DND-41 (cell line): ENCODE data around the gene BEST2.
A peak's percentile ranks its signal among the peaks of the same experiment; 100 is the strongest.

Experiments used
- ATAC-seq: fragments of 200-7000 bp; cut with Tn5 transposase; 3 replicates; pipeline ENCODE4 v1.9.1; 2021; ENCODE audit warnings: low read depth; ENCODE audit not compliant: insufficient read depth
- DNase-seq: peaks from one replicate; pipeline ENCODE4 v3.0.0-alpha.2; 2020
- H2AFZ ChIP-seq: 2 replicates; pipeline ENCODE4 v1.6.0; 2012; ENCODE audit warnings: low read depth, low read length
- H3K27ac ChIP-seq: 2 replicates; pipeline ENCODE4 v1.5.1; 2012; ENCODE audit warnings: low read length, inconsistent platforms
- H3K27me3 ChIP-seq: fragments of 200-600 bp; sonication (generic); 2 replicates; pipeline ENCODE4 v1.6.0; 2012; ENCODE audit warnings: low read length, mild to moderate bottlenecking, inconsistent platforms; ENCODE audit not compliant: insufficient read depth, poor library complexity
- H3K36me3 ChIP-seq: 2 replicates; pipeline ENCODE4 v1.5.1; 2012; ENCODE audit warnings: low read length, inconsistent platforms; ENCODE audit not compliant: insufficient read depth
- H3K4me1 ChIP-seq: 2 replicates; pipeline ENCODE4 v1.5.1; 2012; ENCODE audit warnings: mild to moderate bottlenecking, low read length; ENCODE audit not compliant: insufficient read depth
- H3K4me2 ChIP-seq: 2 replicates; pipeline ENCODE4 v1.6.0; 2012; ENCODE audit warnings: mild to moderate bottlenecking, moderate library complexity, low read length, inconsistent platforms; ENCODE audit not compliant: insufficient read depth
- H3K4me3 ChIP-seq, 2 experiments: fragments of 200-600 bp in 1 of 2; shearing (Covaris generic) in 1 of 2; 2 replicates each; pipeline ENCODE4 v1.5.1; 2012 to 2016; ENCODE audit warnings: inconsistent platforms in 2 of 2, low read length in 2 of 2, mild to moderate bottlenecking in 2 of 2, low read depth in 1 of 2, moderate library complexity in 1 of 2
- H3K79me2 ChIP-seq: 2 replicates; pipeline ENCODE4 v1.6.0; 2012; ENCODE audit warnings: low read length, inconsistent platforms; ENCODE audit not compliant: insufficient read depth
- H3K9ac ChIP-seq: 2 replicates; pipeline ENCODE4 v1.6.0; 2012; ENCODE audit warnings: low read depth, mild to moderate bottlenecking, inconsistent platforms, low read length, moderate library complexity
- H3K9me3 ChIP-seq: 2 replicates; pipeline ENCODE4 v1.5.1; 2012; ENCODE audit warnings: low read length, moderate library complexity, mild to moderate bottlenecking, inconsistent platforms; ENCODE audit not compliant: insufficient read depth, severe bottlenecking
- H4K20me1 ChIP-seq: 2 replicates; pipeline ENCODE4 v1.6.0; 2012; ENCODE audit warnings: low read length; ENCODE audit not compliant: insufficient read depth
- EZH2 ChIP-seq: IDR thresholded peaks from 3 replicates; pipeline ENCODE4 v1.6.1; 2012; ENCODE audit warnings: borderline replicate concordance, low read depth, mild to moderate bottlenecking, moderate library complexity, low read length, inconsistent platforms; ENCODE audit not compliant: severe bottlenecking
- TF ChIP-seq, protein P1 (sequence below): IDR thresholded peaks from 2 replicates; pipeline ENCODE4 v1.5.1; 2012; ENCODE audit warnings: borderline replicate concordance, low read length, moderate library complexity, mild to moderate bottlenecking; ENCODE audit not compliant: poor library complexity, severe bottlenecking; ENCODE audit errors: extremely low read depth

Gene BEST2

GRCh38 chr19:12715102-12715501, 36.5 kb upstream of the BEST2 start:
- Histone ChIP-seq H4K20me1 (peaks cover 57% of the 10 kb centered on the region), H2AFZ (no peak overlapping the region), H3K79me2 (peaks cover 60% of the 10 kb centered on the region), H3K36me3 (peaks cover 88% of the 10 kb centered on the region), H3K4me3 (no peak overlapping the region), H3K9ac (no peak overlapping the region), H3K27ac (no peak overlapping the region), H3K4me2 (no peak overlapping the region), H3K9me3 (no peaks in the 10 kb centered on the region), H3K27me3 (no peaks in the 10 kb centered on the region), H3K4me1 (peaks cover under 1% of the 10 kb centered on the region; the same call in 1 of the 2 replicates)
- TF ChIP-seq, protein P1, sequence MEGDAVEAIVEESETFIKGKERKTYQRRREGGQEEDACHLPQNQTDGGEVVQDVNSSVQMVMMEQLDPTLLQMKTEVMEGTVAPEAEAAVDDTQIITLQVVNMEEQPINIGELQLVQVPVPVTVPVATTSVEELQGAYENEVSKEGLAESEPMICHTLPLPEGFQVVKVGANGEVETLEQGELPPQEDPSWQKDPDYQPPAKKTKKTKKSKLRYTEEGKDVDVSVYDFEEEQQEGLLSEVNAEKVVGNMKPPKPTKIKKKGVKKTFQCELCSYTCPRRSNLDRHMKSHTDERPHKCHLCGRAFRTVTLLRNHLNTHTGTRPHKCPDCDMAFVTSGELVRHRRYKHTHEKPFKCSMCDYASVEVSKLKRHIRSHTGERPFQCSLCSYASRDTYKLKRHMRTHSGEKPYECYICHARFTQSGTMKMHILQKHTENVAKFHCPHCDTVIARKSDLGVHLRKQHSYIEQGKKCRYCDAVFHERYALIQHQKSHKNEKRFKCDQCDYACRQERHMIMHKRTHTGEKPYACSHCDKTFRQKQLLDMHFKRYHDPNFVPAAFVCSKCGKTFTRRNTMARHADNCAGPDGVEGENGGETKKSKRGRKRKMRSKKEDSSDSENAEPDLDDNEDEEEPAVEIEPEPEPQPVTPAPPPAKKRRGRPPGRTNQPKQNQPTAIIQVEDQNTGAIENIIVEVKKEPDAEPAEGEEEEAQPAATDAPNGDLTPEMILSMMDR, result no peak
- DNase-seq, result no peak
- no peak for ATAC-seq

- H3K79me2 ChIP-seq, result peaks cover 69% of the 10 kb centered on the region
- no peak for ATAC-seq
These were observed 35.7 kb upstream of the BEST2 start for GRCh38 chr19:12715929-12716328.

DNA sequence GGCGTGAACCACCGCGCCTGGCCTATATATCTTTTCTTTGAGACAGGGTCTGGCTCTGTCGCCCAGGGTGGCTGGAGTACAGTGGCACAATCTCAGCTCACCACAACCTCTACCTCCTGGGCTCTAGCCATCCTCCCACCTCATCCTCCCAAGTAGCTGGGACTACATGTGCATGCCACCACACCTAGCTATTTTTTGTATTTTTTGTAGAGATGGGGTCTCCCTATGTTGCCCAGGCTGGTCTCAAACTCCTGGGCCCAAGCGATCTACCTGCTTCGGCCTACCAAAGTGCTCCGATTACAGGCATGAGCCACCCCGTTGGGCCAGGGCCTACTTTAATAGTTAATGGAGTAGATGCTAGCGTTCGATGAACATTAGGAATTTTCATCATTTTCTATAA, 31.3 kb upstream of the BEST2 start:
- H4K20me1 ChIP-seq, result peaks cover 49% of the 10 kb centered on the region
- H2AFZ ChIP-seq, result no peak overlapping the region
- peaks cover 60% of the 10 kb centered on the region for H3K36me3 ChIP-seq
- no peak for ATAC-seq
- no peaks in the 10 kb centered on the region for H3K9me3 ChIP-seq
- no peak for DNase-seq
- H3K79me2 ChIP-seq, result peaks cover 91% of the 10 kb centered on the region
- H3K27ac ChIP-seq, result no peak overlapping the region
- peak overlapping the region in 1 of 2 experiments; percentile 71; a peak in 1 of 4 replicates for H3K4me3 ChIP-seq
- no peaks in the 10 kb centered on the region for H3K27me3 ChIP-seq
- no peak for TF ChIP-seq EZH2
- TF ChIP-seq, protein P1, result no peak
- H3K4me1 ChIP-seq, result peaks cover 32% of the 10 kb centered on the region
- H3K4me2 ChIP-seq, result peak overlapping the region; percentile 97; the same call in 1 of the 2 replicates
- peak overlapping the region; percentile 73 for H3K9ac ChIP-seq

More at GRCh38 chr19:12715929-12716328, 35.7 kb upstream of the BEST2 start:
- no peak overlapping the region for H3K9ac ChIP-seq
- no peak overlapping the region for H3K4me2 ChIP-seq
- H4K20me1 ChIP-seq, result peaks cover 61% of the 10 kb centered on the region
- no peak overlapping the region for H3K27ac ChIP-seq
- H3K9me3 ChIP-seq, result no peaks in the 10 kb centered on the region
- DNase-seq, result no peak
- H3K36me3 ChIP-seq, result peaks cover 90% of the 10 kb centered on the region
- H2AFZ ChIP-seq, result no peak overlapping the region
- TF ChIP-seq EZH2, result no peak
- TF ChIP-seq, protein P1, result no peak
- H3K4me1 ChIP-seq, result peaks cover 8% of the 10 kb centered on the region
- no peak overlapping the region for H3K4me3 ChIP-seq
- no peaks in the 10 kb centered on the region for H3K27me3 ChIP-seq
